ENCODE measurements around the gene DLX6.

DNA sequence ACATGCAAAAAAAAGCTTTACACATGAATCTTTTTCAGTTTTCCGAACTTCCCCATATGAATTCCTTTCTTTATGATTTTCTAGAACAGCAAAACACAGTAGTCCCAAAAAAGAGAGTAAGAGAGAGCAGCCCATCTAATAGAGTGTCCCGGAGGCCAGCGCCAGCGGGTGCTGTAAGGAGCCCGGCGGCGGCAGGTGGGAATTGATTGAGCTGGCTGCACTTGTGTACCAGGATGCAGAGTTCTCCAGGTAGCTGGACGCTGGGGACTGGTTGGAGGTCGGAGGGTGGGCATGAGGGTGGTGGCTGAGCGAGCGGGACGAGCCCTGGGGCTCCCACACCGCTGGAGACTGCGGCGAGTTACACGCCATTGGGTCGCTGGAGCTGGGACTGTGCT, 15.2 kb downstream of the DLX6 start:
- TF ChIP-seq, protein P1, sequence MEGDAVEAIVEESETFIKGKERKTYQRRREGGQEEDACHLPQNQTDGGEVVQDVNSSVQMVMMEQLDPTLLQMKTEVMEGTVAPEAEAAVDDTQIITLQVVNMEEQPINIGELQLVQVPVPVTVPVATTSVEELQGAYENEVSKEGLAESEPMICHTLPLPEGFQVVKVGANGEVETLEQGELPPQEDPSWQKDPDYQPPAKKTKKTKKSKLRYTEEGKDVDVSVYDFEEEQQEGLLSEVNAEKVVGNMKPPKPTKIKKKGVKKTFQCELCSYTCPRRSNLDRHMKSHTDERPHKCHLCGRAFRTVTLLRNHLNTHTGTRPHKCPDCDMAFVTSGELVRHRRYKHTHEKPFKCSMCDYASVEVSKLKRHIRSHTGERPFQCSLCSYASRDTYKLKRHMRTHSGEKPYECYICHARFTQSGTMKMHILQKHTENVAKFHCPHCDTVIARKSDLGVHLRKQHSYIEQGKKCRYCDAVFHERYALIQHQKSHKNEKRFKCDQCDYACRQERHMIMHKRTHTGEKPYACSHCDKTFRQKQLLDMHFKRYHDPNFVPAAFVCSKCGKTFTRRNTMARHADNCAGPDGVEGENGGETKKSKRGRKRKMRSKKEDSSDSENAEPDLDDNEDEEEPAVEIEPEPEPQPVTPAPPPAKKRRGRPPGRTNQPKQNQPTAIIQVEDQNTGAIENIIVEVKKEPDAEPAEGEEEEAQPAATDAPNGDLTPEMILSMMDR (IDR thresholded peaks at IDR 0.05; ENCODE audit: low read depth, low read length): no peak
- TF ChIP-seq EZH2phosphoT487 (IDR thresholded peaks at IDR 0.05; ENCODE audit: low read depth): no peak

Measured in OCI-LY3 (cell line).